HEK293 (cell line): ENCODE measurements around the gene CHIA.

Source experiments
- CTCF ChIA-PET: fragments of 350-600 bp; formaldehyde crosslinking; extraction: SDS; loops from one replicate; lab custom pipeline; 2021; ENCODE audit warnings: antibody characterized with exemption; lab: Yijun Ruan, JAX
- POLR2A ChIA-PET: fragments of 300-600 bp; formaldehyde crosslinking; extraction: SDS; loops from one replicate; lab custom pipeline; 2020; ENCODE audit warnings: antibody characterized with exemption, inconsistent platforms; lab: Yijun Ruan, JAX
- H3K27ac ChIP-seq: fragments of 200-500 bp; sonication (Bioruptor generic); 2 replicates; pipeline ENCODE4 v1.5.1; 2014; ENCODE audit warnings: low read depth, low read length, control low read depth, inconsistent platforms; ENCODE audit errors: extremely low read depth
- H3K36me3 ChIP-seq, 2 experiments: fragments of 200-500 bp in 1 of 2; sonication (Bioruptor generic) in 1 of 2; 1 replicate in 1 of 2; 2 replicates in 1 of 2; pipeline ENCODE4 v1.5.1; 2014 to 2017; ENCODE audit warnings: inconsistent platforms in 2 of 2, low read length in 2 of 2; ENCODE audit not compliant: control insufficient read depth in 2 of 2, insufficient read depth in 1 of 2
- H3K4me1 ChIP-seq: fragments of 200-500 bp; sonication (Bioruptor generic); 2 replicates; pipeline ENCODE4 v1.5.1; 2014; ENCODE audit warnings: mild to moderate bottlenecking, low read length, inconsistent platforms; ENCODE audit not compliant: control insufficient read depth, insufficient read depth
- H3K4me3 ChIP-seq: 2 replicates; pipeline ENCODE4 v1.5.1; 2011; ENCODE audit warnings: low read depth, mild to moderate bottlenecking, control low read depth, low read length, moderate library complexity
- H3K9me3 ChIP-seq: fragments of 200-500 bp; sonication (Bioruptor generic); 2 replicates; pipeline ENCODE4 v1.5.1; 2014; ENCODE audit warnings: low read depth, low read length, inconsistent platforms; ENCODE audit not compliant: control insufficient read depth, insufficient read depth
- KLF1 ChIP-seq: fragments of 450-650 bp; formaldehyde crosslinking; IDR thresholded peaks from 2 replicates; pipeline ENCODE4 v1.5.1; 2016; ENCODE audit warnings: missing biosample characterization, missing genetic modification characterization
- KLF16 ChIP-seq: fragments of 450-650 bp; formaldehyde crosslinking; IDR thresholded peaks from 2 replicates; pipeline ENCODE4 v1.5.1; 2017; ENCODE audit warnings: missing biosample characterization, missing genetic modification characterization
- SCRT2 ChIP-seq: fragments of 450-650 bp; formaldehyde crosslinking; IDR thresholded peaks from 2 replicates; pipeline ENCODE4 v1.5.1; 2016; ENCODE audit warnings: missing biosample characterization, missing genetic modification characterization
- YY2 ChIP-seq: fragments of 450-650 bp; formaldehyde crosslinking; IDR thresholded peaks from 2 replicates; pipeline ENCODE4 v1.5.1; 2016; ENCODE audit warnings: missing biosample characterization, missing genetic modification characterization
- ZNF146 ChIP-seq: fragments of 450-650 bp; formaldehyde crosslinking; IDR thresholded peaks from 2 replicates; pipeline ENCODE4 v1.5.1; 2016; ENCODE audit warnings: missing biosample characterization, missing genetic modification characterization
- ZNF302 ChIP-seq: fragments of 450-650 bp; formaldehyde crosslinking; IDR thresholded peaks from 2 replicates; pipeline ENCODE4 v1.5.1; 2016; ENCODE audit warnings: missing biosample characterization, missing genetic modification characterization, low read depth
- ZNF366 ChIP-seq: fragments of 450-650 bp; formaldehyde crosslinking; conservative IDR thresholded peaks from 2 replicates; pipeline ENCODE4 v1.5.1; 2016; ENCODE audit warnings: missing biosample characterization, missing genetic modification characterization
- ZNF48 ChIP-seq: fragments of 450-650 bp; formaldehyde crosslinking; IDR thresholded peaks from 2 replicates; pipeline ENCODE4 v1.5.1; 2016; ENCODE audit warnings: missing biosample characterization, missing genetic modification characterization
- ZNF544 ChIP-seq: fragments of 450-650 bp; formaldehyde crosslinking; IDR thresholded peaks from 2 replicates; pipeline ENCODE4 v1.5.0; 2017; ENCODE audit warnings: missing biosample characterization, missing genetic modification characterization
- ZNF610 ChIP-seq: fragments of 450-650 bp; formaldehyde crosslinking; IDR thresholded peaks from 2 replicates; pipeline ENCODE4 v1.5.1; 2016; ENCODE audit warnings: missing biosample characterization, missing genetic modification characterization, borderline replicate concordance
- ZNF621 ChIP-seq: fragments of 450-650 bp; formaldehyde crosslinking; IDR thresholded peaks from 2 replicates; pipeline ENCODE4 v1.5.1; 2017; ENCODE audit warnings: missing biosample characterization, missing genetic modification characterization
- ZNF660 ChIP-seq: fragments of 450-650 bp; IDR thresholded peaks from 2 replicates; pipeline ENCODE4 v1.5.1; 2018; ENCODE audit warnings: missing biosample characterization, mild to moderate bottlenecking, missing genetic modification characterization
- TF ChIP-seq, protein P1 (sequence below): fragments of 450-650 bp; formaldehyde crosslinking; IDR thresholded peaks from 2 replicates; pipeline ENCODE4 v1.5.1; 2016; ENCODE audit warnings: missing biosample characterization, missing genetic modification characterization
- TF ChIP-seq, protein P2 (sequence below): fragments of 450-650 bp; formaldehyde crosslinking; IDR thresholded peaks from 2 replicates; pipeline ENCODE4 v1.5.1; 2016; ENCODE audit warnings: missing biosample characterization, missing genetic modification characterization
- TF ChIP-seq, protein P3 (sequence below): fragments of 450-650 bp; formaldehyde crosslinking; IDR thresholded peaks from 2 replicates; pipeline ENCODE4 v1.5.1; 2016; ENCODE audit warnings: missing biosample characterization, missing genetic modification characterization
- TF ChIP-seq, protein P4 (sequence below): fragments of 450-650 bp; formaldehyde crosslinking; IDR thresholded peaks from 2 replicates; pipeline ENCODE4 v1.5.1; 2016; ENCODE audit warnings: missing biosample characterization, missing genetic modification characterization

Gene CHIA

DNA sequence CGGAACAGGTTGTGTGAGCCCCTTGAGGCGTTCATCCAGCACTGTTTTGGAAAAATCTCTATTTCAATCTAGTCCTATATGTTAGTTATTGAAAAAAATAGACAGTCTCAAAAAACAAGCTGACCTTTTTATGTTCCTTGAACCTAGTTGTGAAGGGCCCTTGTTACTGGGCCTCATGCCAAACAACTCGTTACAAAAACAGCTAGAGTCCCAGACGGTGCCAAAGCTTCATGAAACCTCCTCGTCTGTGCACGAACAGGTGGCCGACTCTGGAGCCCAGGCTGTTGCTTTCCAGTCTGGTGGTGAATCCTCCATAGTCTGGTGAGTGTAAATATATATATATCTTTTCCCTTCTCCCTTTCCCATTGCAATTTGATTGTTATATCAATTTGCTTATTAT is at the start of gene CHIA:
Gene CHIA, plus strand, starts transcription at position 222 of the 400 bp plus-strand sequence. CDS start 19,617 bp downstream, outside the sequence.
- Histone ChIP-seq H3K9me3 (no peaks in the 10 kb centered on the region), H3K36me3 (no peaks in the 10 kb centered on the region), H3K4me3 (no peak within 1 kb of the TSS), H3K27ac (no peak within 1 kb of the TSS), H3K4me1 (no peaks in the 10 kb centered on the region)
- TF ChIP-seq, protein P1, sequence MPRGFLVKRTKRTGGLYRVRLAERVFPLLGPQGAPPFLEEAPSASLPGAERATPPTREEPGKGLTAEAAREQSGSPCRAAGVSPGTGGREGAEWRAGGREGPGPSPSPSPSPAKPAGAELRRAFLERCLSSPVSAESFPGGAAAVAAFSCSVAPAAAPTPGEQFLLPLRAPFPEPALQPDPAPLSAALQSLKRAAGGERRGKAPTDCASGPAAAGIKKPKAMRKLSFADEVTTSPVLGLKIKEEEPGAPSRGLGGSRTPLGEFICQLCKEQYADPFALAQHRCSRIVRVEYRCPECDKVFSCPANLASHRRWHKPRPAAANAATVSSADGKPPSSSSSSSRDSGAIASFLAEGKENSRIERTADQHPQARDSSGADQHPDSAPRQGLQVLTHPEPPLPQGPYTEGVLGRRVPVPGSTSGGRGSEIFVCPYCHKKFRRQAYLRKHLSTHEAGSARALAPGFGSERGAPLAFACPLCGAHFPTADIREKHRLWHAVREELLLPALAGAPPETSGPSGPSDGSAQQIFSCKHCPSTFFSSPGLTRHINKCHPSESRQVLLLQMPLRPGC, result no peak
- no peak for TF ChIP-seq ZNF146
- TF ChIP-seq SCRT2 (tag by site-specific recombination), result peak; percentile 50; the same call in 1 of the 2 replicates
- TF ChIP-seq KLF1 (tag by site-specific recombination), result no peak
- TF ChIP-seq KLF16 (tag by site-specific recombination), result no peak
- no peak for TF ChIP-seq ZNF610
- POLR2A ChIA-PET, result no interaction called here
- CTCF ChIA-PET, result no interaction called here

DNA sequence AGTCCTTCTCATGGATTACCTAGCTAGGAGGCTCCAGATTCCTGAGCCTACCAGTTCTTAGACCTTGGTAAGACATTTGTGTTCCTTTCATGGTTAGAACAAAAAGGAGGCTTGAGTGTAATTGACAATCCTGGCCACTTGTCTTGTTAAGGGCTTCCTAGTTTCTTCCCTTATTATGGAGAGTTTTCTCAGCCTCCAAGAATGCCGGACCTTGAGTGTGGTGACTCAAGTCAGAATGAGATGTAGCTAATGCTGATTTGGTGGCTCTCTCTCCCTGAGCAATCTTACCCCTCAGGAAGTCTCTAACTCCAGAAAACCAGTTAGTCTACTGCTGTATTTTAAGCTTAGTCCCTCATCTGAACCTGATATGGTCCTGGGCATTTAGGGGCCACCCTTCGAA is 48.9 kb upstream of the CHIA start:
- Histone ChIP-seq H3K27ac (no peak overlapping the region), H3K4me3 (no peak overlapping the region), H3K36me3 (no peaks in the 10 kb centered on the region), H3K9me3 (no peaks in the 10 kb centered on the region), H3K4me1 (no peaks in the 10 kb centered on the region)
- CTCF ChIA-PET, result no interaction called here
- POLR2A ChIA-PET, result no interaction called here
- TF ChIP-seq ZNF544 (tag by site-specific recombination) (no peak), YY2 (tag by site-specific recombination) (no peak), ZNF48 (tag by site-specific recombination) (no peak), ZNF660 (no peak)
- TF ChIP-seq, protein P2, sequence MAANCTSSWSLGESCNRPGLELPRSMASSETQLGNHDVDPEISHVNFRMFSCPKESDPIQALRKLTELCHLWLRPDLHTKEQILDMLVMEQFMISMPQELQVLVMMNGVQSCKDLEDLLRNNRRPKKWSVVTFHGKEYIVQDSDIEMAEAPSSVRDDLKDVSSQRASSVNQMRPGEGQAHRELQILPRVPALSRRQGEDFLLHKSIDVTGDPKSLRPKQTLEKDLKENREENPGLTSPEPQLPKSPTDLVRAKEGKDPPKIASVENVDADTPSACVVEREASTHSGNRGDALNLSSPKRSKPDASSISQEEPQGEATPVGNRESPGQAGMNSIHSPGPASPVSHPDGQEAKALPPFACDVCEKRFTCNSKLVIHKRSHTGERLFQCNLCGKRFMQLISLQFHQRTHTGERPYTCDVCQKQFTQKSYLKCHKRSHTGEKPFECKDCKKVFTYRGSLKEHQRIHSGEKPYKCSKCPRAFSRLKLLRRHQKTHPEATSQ (tag by site-specific recombination), result no peak
- TF ChIP-seq, protein P3, sequence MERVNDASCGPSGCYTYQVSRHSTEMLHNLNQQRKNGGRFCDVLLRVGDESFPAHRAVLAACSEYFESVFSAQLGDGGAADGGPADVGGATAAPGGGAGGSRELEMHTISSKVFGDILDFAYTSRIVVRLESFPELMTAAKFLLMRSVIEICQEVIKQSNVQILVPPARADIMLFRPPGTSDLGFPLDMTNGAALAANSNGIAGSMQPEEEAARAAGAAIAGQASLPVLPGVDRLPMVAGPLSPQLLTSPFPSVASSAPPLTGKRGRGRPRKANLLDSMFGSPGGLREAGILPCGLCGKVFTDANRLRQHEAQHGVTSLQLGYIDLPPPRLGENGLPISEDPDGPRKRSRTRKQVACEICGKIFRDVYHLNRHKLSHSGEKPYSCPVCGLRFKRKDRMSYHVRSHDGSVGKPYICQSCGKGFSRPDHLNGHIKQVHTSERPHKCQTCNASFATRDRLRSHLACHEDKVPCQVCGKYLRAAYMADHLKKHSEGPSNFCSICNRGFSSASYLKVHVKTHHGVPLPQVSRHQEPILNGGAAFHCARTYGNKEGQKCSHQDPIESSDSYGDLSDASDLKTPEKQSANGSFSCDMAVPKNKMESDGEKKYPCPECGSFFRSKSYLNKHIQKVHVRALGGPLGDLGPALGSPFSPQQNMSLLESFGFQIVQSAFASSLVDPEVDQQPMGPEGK (tag by site-specific recombination), result no peak
- TF ChIP-seq, protein P4, sequence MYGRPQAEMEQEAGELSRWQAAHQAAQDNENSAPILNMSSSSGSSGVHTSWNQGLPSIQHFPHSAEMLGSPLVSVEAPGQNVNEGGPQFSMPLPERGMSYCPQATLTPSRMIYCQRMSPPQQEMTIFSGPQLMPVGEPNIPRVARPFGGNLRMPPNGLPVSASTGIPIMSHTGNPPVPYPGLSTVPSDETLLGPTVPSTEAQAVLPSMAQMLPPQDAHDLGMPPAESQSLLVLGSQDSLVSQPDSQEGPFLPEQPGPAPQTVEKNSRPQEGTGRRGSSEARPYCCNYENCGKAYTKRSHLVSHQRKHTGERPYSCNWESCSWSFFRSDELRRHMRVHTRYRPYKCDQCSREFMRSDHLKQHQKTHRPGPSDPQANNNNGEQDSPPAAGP (tag by site-specific recombination), result no peak

DNA sequence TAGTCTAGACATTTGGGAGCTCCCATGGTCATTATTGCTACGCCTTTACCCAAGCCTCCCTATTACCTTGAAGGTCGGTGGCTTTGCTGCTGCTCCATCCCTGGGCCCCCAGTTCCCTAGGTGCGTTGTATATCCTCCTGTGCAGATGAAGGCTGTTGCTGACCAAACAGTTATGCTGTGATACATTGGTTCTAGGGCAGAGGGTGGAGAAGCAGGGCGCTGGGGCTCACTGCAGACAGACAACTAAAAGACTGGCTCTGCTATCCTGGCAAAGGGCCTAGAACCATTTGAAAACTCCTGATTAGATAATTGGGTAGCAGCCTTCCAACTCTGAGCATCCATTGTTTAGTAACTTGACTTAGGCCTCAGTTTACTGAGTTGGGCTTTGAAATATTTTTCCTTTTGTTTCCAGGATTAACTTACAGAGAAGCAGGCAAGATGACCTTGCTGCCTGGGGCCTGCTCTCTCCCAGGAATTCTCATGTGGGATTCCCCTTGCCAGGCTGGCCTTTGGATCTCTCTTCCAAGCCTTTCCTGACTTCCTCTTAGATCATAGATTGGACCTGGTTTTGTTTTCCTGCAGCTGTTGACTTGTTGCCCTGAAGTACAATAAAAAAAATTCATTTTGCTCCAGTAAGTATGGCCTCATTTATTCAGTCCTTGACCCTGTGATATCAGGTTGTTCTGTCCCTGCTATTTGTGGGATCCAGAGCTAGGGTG is 47.7 kb upstream of the CHIA start:
- ChIA-PET POLR2A (no interaction called here), CTCF (interaction anchor here (0.7 kb wide), 1 partner anchor 25 kb away, joined by 4 read pairs; no protein-coding TSS in a partner anchor)
- no peaks in the 10 kb centered on the region for H3K36me3 ChIP-seq

More for the DNA sequence above, 47.7 kb upstream of the CHIA start:
- TF ChIP-seq ZNF366 (tag by site-specific recombination), result no peak
- TF ChIP-seq ZNF621, result no peak
- no peak for TF ChIP-seq ZNF302 (tag by site-specific recombination)
- H3K4me1 ChIP-seq, result no peaks in the 10 kb centered on the region
- no peak overlapping the region for H3K27ac ChIP-seq
- H3K9me3 ChIP-seq, result no peaks in the 10 kb centered on the region
- H3K4me3 ChIP-seq, result no peak overlapping the region
